Measurements from ENCODE around the gene WDR64.

Gene WDR64

GRCh38 chr1:241837901-241838300 is 185.8 kb downstream of the WDR64 start:
- DNase-seq (ENCODE audit: low read depth in 2 of 2), result no peak

GRCh38 chr1:241838897-241839296 is 186.8 kb downstream of the WDR64 start:
- DNase-seq (ENCODE audit: low read depth in 2 of 2), result no peak

GRCh38 chr1:241839369-241839979 is 187.4 kb downstream of the WDR64 start:
- DNase-seq (ENCODE audit: low read depth in 2 of 2), result no peak

- no peak for DNase-seq (ENCODE audit: low read depth in 2 of 2)
These were observed 188.1 kb downstream of the WDR64 start for GRCh38 chr1:241840164-241840563.

- DNase-seq (ENCODE audit: low read depth in 2 of 2), result no peak
These were observed 189.6 kb downstream of the WDR64 start for GRCh38 chr1:241841691-241842090.

GRCh38 chr1:241842565-241842964 is 190.5 kb downstream of the WDR64 start:
- no peak for DNase-seq (ENCODE audit: low read depth in 2 of 2)

GRCh38 chr1:241844593-241844992 is 192.5 kb downstream of the WDR64 start:
- DNase-seq (ENCODE audit: low read depth in 2 of 2), result no peak

GRCh38 chr1:241846375-241846774 is 194.3 kb downstream of the WDR64 start:
- no peak for DNase-seq (ENCODE audit: low read depth in 2 of 2)

- no peak for DNase-seq (ENCODE audit: low read depth in 2 of 2)
These were observed 194.9 kb downstream of the WDR64 start for GRCh38 chr1:241846862-241847539.

GRCh38 chr1:241847540-241847795 is 195.4 kb downstream of the WDR64 start:
- DNase-seq (ENCODE audit: low read depth in 2 of 2), result no peak

GRCh38 chr1:241847796-241848685 is 196.0 kb downstream of the WDR64 start, which contains the start of gene EXO1:
Gene EXO1, plus strand, starts transcription at chr1:241848204. Its CDS starts 2,222 bp downstream, at chr1:241850426.
- DNase-seq (ENCODE audit: low read depth in 2 of 2), result peak; percentile 67 to 75

- DNase-seq (ENCODE audit: low read depth in 2 of 2), result no peak
These were observed 196.7 kb downstream of the WDR64 start for GRCh38 chr1:241848686-241849344.

GRCh38 chr1:241849345-241849695 is 197.2 kb downstream of the WDR64 start:
- DNase-seq (ENCODE audit: low read depth in 2 of 2), result no peak
